Amniotic epithelial cell (primary cell): ENCODE results near the gene PPP4R3A.
"Not testable (repeated sequence)": the region's sequence is repeated elsewhere in the genome, so short reads cannot be mapped to it uniquely, and the experiment has no call there.

Source experiments
- DNase-seq: peaks from one replicate; pipeline ENCODE4 v3.0.0-alpha.2; 2010; ENCODE audit warnings: low read depth

Gene PPP4R3A

GRCh38 chr14:91409240-91409639, 100.9 kb downstream of the PPP4R3A start:
- not testable (repeated sequence) for DNase-seq
